Natural killer cell (primary cell): Measurements from ENCODE around the gene ABCB10. TPM values are rescaled to one million over a fixed set of nuclear protein-coding genes. Genes with fewer than 3 reads are reported as not detected.
"Not testable (repeated sequence)": the region's sequence is repeated elsewhere in the genome, so short reads cannot be mapped to it uniquely, and the experiment has no call there.

ENCODE experiments used
- ATAC-seq, 3 donors: fragments of 150-1000 bp in 2 of 3; fragments of 200-7000 bp in 1 of 3; cut with Tn5 transposase; 1 replicate in 1 of 3; 2 replicates in 2 of 3; pipeline ENCODE4 v1.10.0; 2021; ENCODE audit warnings: mild to moderate bottlenecking in 2 of 3, moderate library complexity in 2 of 3
- DNase-seq, 2 donors: peaks; one replicate each; pipeline versions ENCODE4 v3.0.0 to v3.0.0-alpha.2; 2013 to 2021; ENCODE audit warnings: mixed read lengths in 1 of 2
- H3K27ac ChIP-seq: one replicate; pipeline ENCODE4 v1.5.1; 2013; ENCODE audit warnings: mild to moderate bottlenecking, low read length
- H3K27me3 ChIP-seq: one replicate; pipeline ENCODE4 v1.6.1; 2013; ENCODE audit warnings: low read length; ENCODE audit not compliant: control insufficient read depth, insufficient read depth
- H3K36me3 ChIP-seq: one replicate; pipeline ENCODE4 v1.6.1; 2013; ENCODE audit warnings: low read length; ENCODE audit not compliant: control insufficient read depth, insufficient read depth
- H3K4me1 ChIP-seq: one replicate; pipeline ENCODE4 v1.6.1; 2013; ENCODE audit warnings: low read length; ENCODE audit not compliant: control insufficient read depth, insufficient read depth
- H3K4me3 ChIP-seq: one replicate; pipeline ENCODE4 v1.5.1; 2013; ENCODE audit warnings: low read length
- H3K9me3 ChIP-seq: one replicate; pipeline ENCODE4 v1.6.1; 2013; ENCODE audit warnings: low read length; ENCODE audit not compliant: control insufficient read depth, insufficient read depth
- H3K27ac Mint-ChIP-seq, 2 donors: one replicate each; pipeline ENCODE4 v1.8.0; 2022; ENCODE audit warnings: mild to moderate bottlenecking in 2 of 2, mixed read lengths in 2 of 2, moderate library complexity in 1 of 2
- H3K27me3 Mint-ChIP-seq, 2 donors: one replicate each; pipeline ENCODE4 v1.8.0; 2022; ENCODE audit warnings: low read depth in 2 of 2, mixed read lengths in 2 of 2
- H3K36me3 Mint-ChIP-seq: one replicate; pipeline ENCODE4 v1.8.0; 2022; ENCODE audit warnings: mixed read lengths
- H3K4me1 Mint-ChIP-seq, 2 donors: one replicate each; pipeline ENCODE4 v1.8.0; 2022; ENCODE audit warnings: mixed read lengths in 2 of 2
- H3K4me3 Mint-ChIP-seq: one replicate; pipeline ENCODE4 v1.8.0; 2022; ENCODE audit warnings: mild to moderate bottlenecking, moderate library complexity, mixed read lengths
- H3K9me3 Mint-ChIP-seq, 2 donors: one replicate each; pipeline ENCODE4 v1.8.0; 2022; ENCODE audit warnings: mixed read lengths in 2 of 2
- WGBS: methylation state at CpG from one replicate; pipeline ENCODE4 v1.1.7; 2013; ENCODE audit warnings: missing lambda C conversion rate; ENCODE audit not compliant: insufficient coverage; 5-methylcytosine and 5-hydroxymethylcytosine counted together
- intact Hi-C: fragments of 100-400 bp; cut with micrococcal nuclease; formaldehyde crosslinking; loops from one replicate; pipeline ENCODE4 v1.14.2; 2022
- total RNA-seq, 4 donors: library from RNA; stranded (reverse); fragments of 120-200 nt in 1 of 4; gene quantifications; one replicate each; pipeline versions ENCODE4 v1.2.3 to v1.2.4, GENCODE V29; 2013 to 2022
- TF ChIP-seq, protein P1 (sequence below): fragments of 200-600 bp; IDR thresholded peaks from one replicate; pipeline ENCODE4 v1.8.0; 2022; ENCODE audit warnings: antibody characterized with exemption

ABCB10 gene
- total RNA-seq, 3 donors from 2014 or later (not counting 1 experiment from before 2014, with no cell fraction given) = 22.0 to 23.3 (median 22.0) TPM

DNA sequence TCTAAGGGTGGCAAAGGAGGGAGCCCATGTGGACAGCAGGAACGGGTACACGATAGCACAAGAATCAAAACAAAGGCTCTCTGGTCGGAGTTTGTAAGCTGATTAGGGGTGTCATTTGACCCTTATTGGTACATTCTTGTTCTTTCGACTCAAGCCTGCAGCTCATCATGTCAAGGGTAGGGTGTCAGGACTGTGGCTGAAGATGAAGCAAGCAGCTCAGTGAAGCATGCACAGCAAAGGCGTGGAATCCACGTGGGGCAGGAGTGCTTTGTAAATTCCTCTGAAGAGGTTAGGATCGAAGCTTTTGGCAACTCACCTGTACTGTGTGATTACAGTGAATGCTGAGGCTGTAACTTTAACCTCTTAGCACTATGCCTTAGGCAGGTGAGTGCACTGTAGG, 4.7 kb upstream of the ABCB10 start:
- DNase-seq (no peak), ATAC-seq (no peak)
- no peaks in the 10 kb centered on the region for H3K9me3 Mint-ChIP-seq
- TF ChIP-seq, protein P1, sequence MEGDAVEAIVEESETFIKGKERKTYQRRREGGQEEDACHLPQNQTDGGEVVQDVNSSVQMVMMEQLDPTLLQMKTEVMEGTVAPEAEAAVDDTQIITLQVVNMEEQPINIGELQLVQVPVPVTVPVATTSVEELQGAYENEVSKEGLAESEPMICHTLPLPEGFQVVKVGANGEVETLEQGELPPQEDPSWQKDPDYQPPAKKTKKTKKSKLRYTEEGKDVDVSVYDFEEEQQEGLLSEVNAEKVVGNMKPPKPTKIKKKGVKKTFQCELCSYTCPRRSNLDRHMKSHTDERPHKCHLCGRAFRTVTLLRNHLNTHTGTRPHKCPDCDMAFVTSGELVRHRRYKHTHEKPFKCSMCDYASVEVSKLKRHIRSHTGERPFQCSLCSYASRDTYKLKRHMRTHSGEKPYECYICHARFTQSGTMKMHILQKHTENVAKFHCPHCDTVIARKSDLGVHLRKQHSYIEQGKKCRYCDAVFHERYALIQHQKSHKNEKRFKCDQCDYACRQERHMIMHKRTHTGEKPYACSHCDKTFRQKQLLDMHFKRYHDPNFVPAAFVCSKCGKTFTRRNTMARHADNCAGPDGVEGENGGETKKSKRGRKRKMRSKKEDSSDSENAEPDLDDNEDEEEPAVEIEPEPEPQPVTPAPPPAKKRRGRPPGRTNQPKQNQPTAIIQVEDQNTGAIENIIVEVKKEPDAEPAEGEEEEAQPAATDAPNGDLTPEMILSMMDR = no peak
- peaks cover 6 to 9% of the 10 kb centered on the region in 2 donors for H3K4me1 Mint-ChIP-seq
- Histone ChIP-seq H3K4me1 (peaks cover 6% of the 10 kb centered on the region), H3K27ac (no peak overlapping the region), H3K9me3 (no peaks in the 10 kb centered on the region), H3K4me3 (no peak overlapping the region), H3K36me3 (no peaks in the 10 kb centered on the region), H3K27me3 (no peaks in the 10 kb centered on the region)
- H3K36me3 Mint-ChIP-seq = no peaks in the 10 kb centered on the region
- intact Hi-C loops = no loop called here
- WGBS = 80% methylated on average over 7 of the region's 7 CpGs
- peaks cover 0 to 3% of the 10 kb centered on the region in 2 donors for H3K27me3 Mint-ChIP-seq
- H3K27ac Mint-ChIP-seq = no peak overlapping the region
- H3K4me3 Mint-ChIP-seq = no peak overlapping the region

DNA sequence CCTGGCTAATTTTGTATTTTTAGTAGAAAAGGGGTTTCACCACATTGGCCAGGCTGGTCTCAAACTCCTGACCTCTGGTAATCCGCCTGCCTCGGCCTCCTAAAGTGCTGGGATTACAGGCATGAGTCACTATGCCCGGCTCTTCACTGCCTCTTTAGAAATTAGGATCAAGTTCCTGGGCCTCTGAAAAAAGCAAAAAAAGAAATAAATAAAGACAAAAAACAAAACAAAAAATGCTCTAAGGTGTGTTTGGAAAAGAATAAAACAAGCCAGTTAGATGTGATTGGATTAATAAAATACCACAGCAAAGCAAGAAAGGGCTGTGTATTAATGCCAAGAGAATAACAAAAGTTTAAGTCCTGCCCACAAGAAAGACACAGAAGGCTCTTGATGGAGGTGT, 4.2 kb upstream of the ABCB10 start:
- H3K27ac Mint-ChIP-seq = no peak overlapping the region
- 84% methylated on average over 3 of the region's 3 CpGs for WGBS
- DNase-seq (no peak), ATAC-seq (no peak)
- H3K9me3 ChIP-seq = no peaks in the 10 kb centered on the region
- H3K9me3 Mint-ChIP-seq = no peaks in the 10 kb centered on the region
- H3K27ac ChIP-seq = no peak overlapping the region
- H3K36me3 Mint-ChIP-seq = no peaks in the 10 kb centered on the region
- H3K4me1 ChIP-seq = peaks cover 8% of the 10 kb centered on the region
- no peaks in the 10 kb centered on the region for H3K36me3 ChIP-seq
- no peak overlapping the region for H3K4me3 Mint-ChIP-seq
- H3K27me3 ChIP-seq = no peaks in the 10 kb centered on the region
- H3K4me1 Mint-ChIP-seq = peaks cover 8 to 9% of the 10 kb centered on the region in 2 donors
- TF ChIP-seq, protein P1 = no peak
- peaks cover 0 to 3% of the 10 kb centered on the region in 2 donors for H3K27me3 Mint-ChIP-seq
- no peak overlapping the region for H3K4me3 ChIP-seq
- intact Hi-C loops = no loop called here

- H3K27ac Mint-ChIP-seq = no peak overlapping the region
- DNase-seq (no peak), ATAC-seq (no peak)
- Histone ChIP-seq H3K4me1 (peaks cover 22% of the 10 kb centered on the region), H3K27me3 (no peaks in the 10 kb centered on the region), H3K9me3 (no peaks in the 10 kb centered on the region), H3K4me3 (no peak overlapping the region), H3K27ac (no peak overlapping the region), H3K36me3 (no peaks in the 10 kb centered on the region)
- WGBS = 85% methylated on average over 2 of the region's 5 CpGs
- TF ChIP-seq, protein P1 = no peak
- peaks cover 23% of the 10 kb centered on the region in 2 donors for H3K4me1 Mint-ChIP-seq
- no peaks in the 10 kb centered on the region for H3K27me3 Mint-ChIP-seq
- no peaks in the 10 kb centered on the region for H3K36me3 Mint-ChIP-seq
- peak overlapping the region; percentile 40 for H3K4me3 Mint-ChIP-seq
- intact Hi-C loops = no loop called here
- no peaks in the 10 kb centered on the region for H3K9me3 Mint-ChIP-seq
These were observed 2.6 kb upstream of the ABCB10 start for GRCh38 chr1:229561141-229561540.

DNA sequence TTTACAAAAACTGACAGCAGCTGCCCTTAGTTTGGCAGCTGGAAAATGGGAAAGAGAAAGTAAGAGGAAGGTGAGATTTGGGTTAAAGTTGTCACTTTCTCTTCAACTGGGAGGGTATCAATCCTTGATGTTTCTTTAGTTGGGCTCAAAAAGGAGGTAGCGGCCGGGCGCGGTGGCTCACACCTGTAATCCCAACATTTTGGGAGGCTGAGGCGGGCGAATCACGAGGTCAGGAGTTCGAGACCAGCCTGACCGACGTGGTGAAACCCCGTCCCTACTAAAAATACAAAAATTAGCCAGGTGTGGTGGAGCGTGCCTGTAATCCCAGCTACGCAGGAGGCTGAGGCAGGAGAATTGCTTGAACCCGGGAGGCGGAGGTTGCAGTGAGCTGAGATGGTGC, 1.6 kb upstream of the ABCB10 start:
- H3K4me3 ChIP-seq, H3K9me3 ChIP-seq, H3K27me3 ChIP-seq, H3K27ac Mint-ChIP-seq, H3K27me3 Mint-ChIP-seq, ATAC-seq, H3K9me3 Mint-ChIP-seq, H3K36me3 Mint-ChIP-seq, H3K36me3 ChIP-seq, H3K27ac ChIP-seq, intact Hi-C loops, DNase-seq: not testable (repeated sequence)
- Mint-ChIP-seq H3K4me3 (peak overlapping the region; percentile 36), H3K4me1 (peaks cover 27 to 30% of the 10 kb centered on the region in 2 donors)
- WGBS = 97% methylated on average over 15 of the region's 15 CpGs
- H3K4me1 ChIP-seq = peaks cover 22% of the 10 kb centered on the region

GRCh38 chr1:229559336-229559801, 862 bp upstream of the ABCB10 start:
- not testable (repeated sequence) for H3K27me3 ChIP-seq, H3K9me3 Mint-ChIP-seq, H3K27ac ChIP-seq, ATAC-seq, H3K36me3 ChIP-seq, H3K27me3 Mint-ChIP-seq, H3K36me3 Mint-ChIP-seq, H3K9me3 ChIP-seq
- Mint-ChIP-seq H3K4me1 (peaks cover 34 to 36% of the 10 kb centered on the region in 2 donors), H3K27ac (peak overlapping the region; percentile 69 to 77), H3K4me3 (peak overlapping the region; percentile 94)
- Histone ChIP-seq H3K4me3 (peak overlapping the region; percentile 54), H3K4me1 (peaks cover 22% of the 10 kb centered on the region)
- 60% methylated on average over 17 of the region's 20 CpGs for WGBS
- DNase-seq = peak in 1 of 2 donors; percentile 13
- intact Hi-C loops = loop anchor here (5.0 kb wide), 2 partner anchors 52 to 68 kb away; partner anchors contain the start of genes NUP133, TAF5L and URB2
